Heart left ventricle (tissue), 16 donors: ENCODE data around the gene RYK. TPM values are rescaled to one million over a fixed set of nuclear protein-coding genes. Genes with fewer than 3 reads are reported as not detected.

Experiments
- ATAC-seq, 4 donors: fragments of 200-7000 bp; cut with Tn5 transposase; one replicate each; pipeline ENCODE4 v1.9.1; 2020 to 2022; ENCODE audit warnings: moderate library complexity in 4 of 4, mild to moderate bottlenecking in 3 of 4, moderate number of reproducible peaks in 1 of 4
- DNase-seq, 5 donors: peaks; one replicate each; pipeline ENCODE4 v3.0.0-alpha.2; 2020
- H3K27ac ChIP-seq, 12 donors: fragments of 200-600 bp; sonication (generic) in 4 of 12; one replicate each; pipeline versions ENCODE4 v1.5.0 to v1.8.0; 2016 to 2022; ENCODE audit warnings: mild to moderate bottlenecking in 2 of 12
- H3K27me3 ChIP-seq, 9 donors: fragments of 200-600 bp; sonication (generic) in 2 of 9; one replicate each; pipeline versions ENCODE4 v1.5.1 to v1.8.0; 2016 to 2022; ENCODE audit warnings: mild to moderate bottlenecking in 3 of 9
- H3K36me3 ChIP-seq, 9 donors: fragments of 200-600 bp; sonication (generic) in 2 of 9; one replicate each; pipeline versions ENCODE4 v1.5.0 to v1.8.0; 2018 to 2022; ENCODE audit warnings: mild to moderate bottlenecking in 2 of 9
- H3K4me1 ChIP-seq, 12 donors: fragments of 200-600 bp; sonication (generic) in 4 of 12; one replicate each; pipeline versions ENCODE4 v1.5.0 to v1.8.0; 2016 to 2022; ENCODE audit warnings: mild to moderate bottlenecking in 3 of 12
- H3K4me3 ChIP-seq, 12 donors: fragments of 200-600 bp; sonication (generic) in 4 of 12; one replicate each; pipeline versions ENCODE4 v1.5.0 to v1.8.0; 2017 to 2022; ENCODE audit warnings: mild to moderate bottlenecking in 9 of 12, moderate library complexity in 4 of 12
- H3K9me3 ChIP-seq, 12 donors: fragments of 200-600 bp; sonication (generic) in 4 of 12; one replicate each; pipeline versions ENCODE4 v1.5.0 to v1.8.0; 2016 to 2022; ENCODE audit warnings: mild to moderate bottlenecking in 1 of 12
- CTCF ChIP-seq, 12 donors: fragments of 200-600 bp; sonication (generic) in 4 of 12; IDR thresholded peaks; one replicate each; pipeline versions ENCODE4 v1.5.0 to v1.8.0; 2018 to 2022; ENCODE audit warnings: antibody characterized with exemption in 12 of 12, mild to moderate bottlenecking in 5 of 12
- POLR2A ChIP-seq, 2 donors: fragments of 450-650 bp; IDR thresholded peaks; one replicate each; pipeline ENCODE4 v1.6.1; 2017; ENCODE audit warnings: antibody characterized with exemption in 2 of 2, mild to moderate bottlenecking in 2 of 2, moderate library complexity in 2 of 2
- WGBS, 4 donors: extraction: QIAGEN DNeasy Blood & Tissue Kit in 2 of 4; methylation state at CpG; one replicate each; pipeline versions ENCODE4 v1.1.5 to v1.1.7; 2013 to 2018; 5-methylcytosine and 5-hydroxymethylcytosine counted together
- intact Hi-C, 10 donors: fragments of 100-400 bp; cut with DNase I; formaldehyde crosslinking; loops; one replicate each; pipeline versions ENCODE4 v1.11.1 to v1.14.2; 2022
- polyA plus RNA-seq, 2 donors: library from polyadenylated mRNA; stranded (reverse); fragments of 200-250 nt; gene quantifications; one replicate each; pipeline ENCODE4 v1.2.3, GENCODE V29; 2013
- total RNA-seq, 9 donors: library from RNA; depleted of rRNA in 2 of 9; stranded (reverse); fragments of >200 nt in 2 of 9; fragmentation: NEBNext Ultra II Directional in 3 of 9; extraction: Animal tissue kit (Norgen Biotek cat#: 25700) in 3 of 9; gene quantifications; one replicate each; pipeline versions ENCODE4 v1.1.0 to v1.2.4, GENCODE V29; 2016 to 2023
- donor health status: ischemic (EF 13 %, LVEDD 7.1; RV severe dilation, severe dysfunction).
- donor health status: healthy with polysubstance abuse.
- donor health status: DM: no; HTN: yes; CAD: no.
- donor health status: DM: no; HTN: no; CAD: no.
- donor health status: ischemic (EF 25% LVEDD 6.9; RV normal size, moderate dysfunction).
- donor health status: ischemic (EF 25% LVEDD 5.7; RV mildly dilated, moderate dysfunction).
- donor health status: healthy.
- donor health status: DM: yes; HTN: yes; CAD: no.
- donor health status: ischemic (EF 35%, LVEDD 5.7; RV mildly dilated, moderate dysfunction).
- donor health status: nonischemic (EF 11% LVEDD 7.7; RV severe dilation, severe dysfunction).
- donor health status: DM: yes; HTN: yes; CAD: no.
- donor health status: PGD.
- donor health status: ischemic (EF 29% LVEDD 5.4; RV normal size, mild dysfunction).
- donor health status: nonischemic (EF 23%, LVEDD 6.1; RV moderate dilation, normal function).

The RYK gene
- total and polyA plus RNA-seq, 11 donors: 17.3 to 43.7 (median 37.7) TPM

DNA sequence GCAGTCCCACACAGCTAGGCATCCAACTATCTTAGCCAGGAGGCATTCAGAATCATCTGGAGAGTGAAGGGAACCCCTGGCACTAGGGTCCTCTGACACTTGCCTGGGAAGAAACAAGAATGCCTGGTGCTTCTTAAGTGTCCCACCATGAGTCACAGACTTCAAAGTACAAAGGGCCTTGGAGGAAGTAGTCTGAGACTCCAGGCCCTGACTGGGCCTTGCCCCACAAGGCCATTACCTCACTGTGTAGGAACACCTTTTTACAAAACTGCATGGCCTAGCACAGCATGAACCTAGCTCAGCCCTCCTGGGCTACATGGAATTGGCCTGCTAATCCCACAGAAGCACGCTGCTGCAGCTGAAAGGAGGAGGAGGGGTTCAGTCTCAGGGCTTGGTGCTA, 116.4 kb downstream of the RYK start:
- intact Hi-C loops: no loop called here
- H3K4me1 ChIP-seq: no peaks in the 10 kb centered on the region
- no peak for TF ChIP-seq POLR2A (IDR thresholded peaks at IDR 0.05)
- TF ChIP-seq CTCF (IDR thresholded peaks at IDR 0.05): no peak
- H3K27ac ChIP-seq: no peak overlapping the region
- DNase-seq: no peak
- H3K4me3 ChIP-seq: no peak overlapping the region
- ATAC-seq: no peak
- peaks cover 0 to 12% (median 0%) of the 10 kb centered on the region in 12 donors for H3K9me3 ChIP-seq
- H3K27me3 ChIP-seq: no peaks in the 10 kb centered on the region
- no peaks in the 10 kb centered on the region for H3K36me3 ChIP-seq
- WGBS, 4 donors: 91 to 100% (median 100%) methylated on average over 1 of the region's 1 CpG

GRCh38 chr3:134132961-134133360, 117.7 kb downstream of the RYK start:
- Histone ChIP-seq H3K4me3 (no peak overlapping the region), H3K9me3 (peaks cover 0 to 5% (median 0%) of the 10 kb centered on the region in 12 donors), H3K4me1 (no peaks in the 10 kb centered on the region), H3K36me3 (peaks cover 0 to 6% (median 0%) of the 10 kb centered on the region in 9 donors), H3K27me3 (no peaks in the 10 kb centered on the region), H3K27ac (no peak overlapping the region)
- ATAC-seq (no peak), DNase-seq (no peak)
- intact Hi-C loops: no loop called here
- TF ChIP-seq POLR2A (IDR thresholded peaks at IDR 0.05) (no peak), CTCF (IDR thresholded peaks at IDR 0.05) (no peak)
- WGBS, 4 donors: 43 to 63% (median 46%) methylated on average over 3 of the region's 3 CpGs

DNA sequence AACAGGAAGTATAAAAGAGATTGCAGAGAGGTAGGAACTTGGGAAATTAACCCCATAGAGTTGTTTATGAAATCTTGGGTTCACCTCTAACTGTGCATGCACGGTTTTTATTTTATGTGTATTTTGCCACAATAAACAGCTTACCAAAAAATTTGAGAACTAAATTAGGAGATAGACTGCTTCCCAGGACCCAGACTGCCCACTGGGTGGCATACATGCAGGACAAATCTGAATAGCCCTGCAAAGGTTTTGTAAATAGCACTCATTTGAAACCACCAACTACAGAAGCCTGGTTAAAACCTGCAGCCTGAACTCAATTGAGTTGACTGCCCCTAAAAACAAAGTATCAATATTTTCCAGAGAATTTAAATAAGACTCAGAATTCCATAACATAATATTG, 124.5 kb downstream of the RYK start:
- no peak overlapping the region for H3K27ac ChIP-seq
- WGBS, 4 donors: 58 to 71% (median 64%) methylated on average over 1 of the region's 1 CpG

DNA sequence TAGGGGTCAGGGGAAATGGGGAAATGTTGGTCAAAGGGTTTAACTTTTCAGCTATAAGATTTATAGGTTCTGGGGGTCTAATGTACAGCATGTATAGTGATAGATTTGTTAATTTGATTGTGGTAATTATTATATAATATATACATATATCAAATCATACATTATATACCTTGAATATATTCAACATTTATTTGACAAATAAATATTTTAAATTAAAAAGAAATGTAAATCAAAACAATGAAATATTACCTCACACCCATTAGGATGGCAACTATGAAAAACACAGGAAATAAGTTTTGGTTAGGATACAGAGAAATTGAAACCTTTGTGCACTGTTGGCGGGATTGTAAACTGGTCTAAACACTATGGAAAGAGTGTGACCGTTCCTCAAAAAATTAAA, 135.9 kb downstream of the RYK start:
- H3K27ac ChIP-seq: no peak overlapping the region
- intact Hi-C loops: no loop called here
- TF ChIP-seq CTCF (IDR thresholded peaks at IDR 0.05): no peak
- no peak for TF ChIP-seq POLR2A (IDR thresholded peaks at IDR 0.05)
- H3K4me3 ChIP-seq: no peak overlapping the region
- ATAC-seq (no peak), DNase-seq (no peak)
- 91 to 96% (median 95%) methylated on average over 2 of the region's 2 CpGs for WGBS, 4 donors
- peaks cover 0 to 39% (median 9%) of the 10 kb centered on the region in 12 donors for H3K9me3 ChIP-seq
- no peaks in the 10 kb centered on the region for H3K4me1 ChIP-seq
- no peaks in the 10 kb centered on the region for H3K36me3 ChIP-seq
- no peaks in the 10 kb centered on the region for H3K27me3 ChIP-seq

More for the DNA sequence above, 124.5 kb downstream of the RYK start:
- TF ChIP-seq POLR2A (IDR thresholded peaks at IDR 0.05): no peak
- TF ChIP-seq CTCF (IDR thresholded peaks at IDR 0.05): no peak
- Histone ChIP-seq H3K36me3 (peaks cover 0 to 6% (median 0%) of the 10 kb centered on the region in 9 donors), H3K4me3 (no peak overlapping the region), H3K27me3 (no peaks in the 10 kb centered on the region), H3K4me1 (no peaks in the 10 kb centered on the region), H3K9me3 (peaks cover 0 to 16% (median 5%) of the 10 kb centered on the region in 12 donors)
- DNase-seq (no peak), ATAC-seq (no peak)
- intact Hi-C loops: no loop called here
